ENCODE measurements around the gene MUSK.

GRCh38 chr9:110703669-110704068 lies 35.1 kb downstream of the MUSK start:
- TF ChIP-seq CTCF (conservative IDR thresholded peaks at IDR 0.05; ENCODE audit: low read depth, low read length) (no peak), EZH2phosphoT487 (IDR thresholded peaks at IDR 0.05; ENCODE audit: borderline replicate concordance, low read length) (no peak), EZH2 (IDR thresholded peaks at IDR 0.05; ENCODE audit: low read length, unreplicated experiment) (no peak)

All from PC-3 (cell line).